ENCODE results near the gene ANKRD30B. TPM values are rescaled to one million over a fixed set of nuclear protein-coding genes. Genes with fewer than 3 reads are reported as not detected.
"Not testable (repeated sequence)": the region's sequence is repeated elsewhere in the genome, so short reads cannot be mapped to it uniquely, and the experiment has no call there.

Gene ANKRD30B
- total RNA-seq, 1 experiment from 2014 or later = 1.1 TPM

DNA sequence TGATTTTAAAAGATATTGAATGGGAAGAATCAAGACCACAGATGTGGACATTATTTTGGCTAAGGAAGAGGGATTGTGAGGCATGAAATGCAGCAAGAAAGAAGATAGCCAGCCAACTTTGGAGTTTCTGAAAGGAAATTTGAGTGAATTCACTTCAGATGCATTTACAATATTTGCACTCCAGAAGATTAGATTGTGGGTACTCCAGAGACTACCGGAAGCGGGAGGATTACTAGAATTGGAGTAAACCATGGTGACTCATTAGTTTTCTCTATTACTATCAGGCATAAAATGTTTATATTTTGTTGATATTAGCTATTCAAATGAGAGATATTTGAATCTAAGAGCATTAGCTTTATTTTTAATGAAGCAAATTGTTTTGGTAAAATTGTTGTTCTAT lies 93.6 kb downstream of the ANKRD30B start:
- DNase-seq (ENCODE audit: low read depth) = peak; percentile 60

GRCh38 chr18:14851533-14851932 lies 103.6 kb downstream of the ANKRD30B start:
- not testable (repeated sequence) for DNase-seq (ENCODE audit: low read depth)

GRCh38 chr18:14855634-14856033 lies 107.7 kb downstream of the ANKRD30B start:
- not testable (repeated sequence) for DNase-seq (ENCODE audit: low read depth)

DNA sequence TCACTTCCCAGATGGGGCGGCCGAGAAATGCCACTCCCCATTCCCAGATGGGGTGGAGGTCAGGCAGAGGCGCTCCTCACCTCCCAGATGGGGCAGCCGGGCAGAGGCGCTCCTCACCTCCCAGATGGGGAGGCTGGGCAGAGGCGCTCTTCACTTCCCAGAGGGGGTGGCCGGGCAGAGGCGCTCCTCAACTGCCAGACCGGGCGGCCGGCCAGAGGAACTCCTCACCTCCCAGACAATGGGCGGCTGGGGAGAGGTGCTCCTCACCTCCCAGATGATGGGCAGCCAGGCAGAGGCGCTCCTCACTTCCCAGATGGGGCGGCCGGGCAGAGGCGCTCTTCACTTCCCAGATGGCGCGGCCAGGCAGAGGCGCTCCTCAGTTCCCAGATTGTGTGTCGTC lies 108.3 kb downstream of the ANKRD30B start:
- DNase-seq (ENCODE audit: low read depth) = not testable (repeated sequence)

- not testable (repeated sequence) for DNase-seq (ENCODE audit: low read depth)
Observed at GRCh38 chr18:14858514-14858913, 110.5 kb downstream of the ANKRD30B start.

- not testable (repeated sequence) for DNase-seq (ENCODE audit: low read depth)
Observed at GRCh38 chr18:14859995-14860394, 112.0 kb downstream of the ANKRD30B start.

- DNase-seq (ENCODE audit: low read depth) = not testable (repeated sequence)
Observed at GRCh38 chr18:14866426-14866825, 118.5 kb downstream of the ANKRD30B start.

- not testable (repeated sequence) for DNase-seq (ENCODE audit: low read depth)
Observed at GRCh38 chr18:14867988-14868387, 120.0 kb downstream of the ANKRD30B start.

GRCh38 chr18:14868825-14869224 lies 120.9 kb downstream of the ANKRD30B start:
- not testable (repeated sequence) for DNase-seq (ENCODE audit: low read depth)

GRCh38 chr18:14878826-14879225 lies 130.9 kb downstream of the ANKRD30B start:
- DNase-seq (ENCODE audit: low read depth) = not testable (repeated sequence)

GRCh38 chr18:14900435-14900834 lies 152.5 kb downstream of the ANKRD30B start:
- DNase-seq (ENCODE audit: low read depth) = no peak

Other genes with a start within 250 kb of the ANKRD30B start
- not detected in 2 replicates for gene POTEC, start 204.6 kb upstream of the ANKRD30B start, total RNA-seq (2014; rRNA removed)